GM23248 (cell line): ENCODE data around the gene CTNND2.

Experiments used
- EZH2 ChIP-seq: fragments of 200-600 bp; sonication (generic); IDR thresholded peaks from 2 replicates; pipeline ENCODE4 v1.6.1; 2018; ENCODE audit warnings: antibody characterized with exemption, mild to moderate bottlenecking; ENCODE audit not compliant: insufficient read depth, poor library complexity, severe bottlenecking
- EZH2phosphoT487 ChIP-seq: fragments of 200-600 bp; sonication (generic); IDR thresholded peaks from 2 replicates; pipeline ENCODE4 v1.6.1; 2018; ENCODE audit warnings: antibody characterized with exemption, moderate library complexity, mild to moderate bottlenecking, low read depth; ENCODE audit not compliant: insufficient read depth

- TF ChIP-seq EZH2 (no peak), EZH2phosphoT487 (no peak)
These were observed 569.8 kb downstream of the CTNND2 start for GRCh38 chr5:11334404-11334803.
